ENCODE measurements around the gene DIP2C. TPM values are rescaled to one million over a fixed set of nuclear protein-coding genes. Genes with fewer than 3 reads are reported as not detected.

Gene DIP2C
- total RNA-seq, 3 donors from 2014 or later = 0.20 to 0.27 (median 0.26) TPM

DNA sequence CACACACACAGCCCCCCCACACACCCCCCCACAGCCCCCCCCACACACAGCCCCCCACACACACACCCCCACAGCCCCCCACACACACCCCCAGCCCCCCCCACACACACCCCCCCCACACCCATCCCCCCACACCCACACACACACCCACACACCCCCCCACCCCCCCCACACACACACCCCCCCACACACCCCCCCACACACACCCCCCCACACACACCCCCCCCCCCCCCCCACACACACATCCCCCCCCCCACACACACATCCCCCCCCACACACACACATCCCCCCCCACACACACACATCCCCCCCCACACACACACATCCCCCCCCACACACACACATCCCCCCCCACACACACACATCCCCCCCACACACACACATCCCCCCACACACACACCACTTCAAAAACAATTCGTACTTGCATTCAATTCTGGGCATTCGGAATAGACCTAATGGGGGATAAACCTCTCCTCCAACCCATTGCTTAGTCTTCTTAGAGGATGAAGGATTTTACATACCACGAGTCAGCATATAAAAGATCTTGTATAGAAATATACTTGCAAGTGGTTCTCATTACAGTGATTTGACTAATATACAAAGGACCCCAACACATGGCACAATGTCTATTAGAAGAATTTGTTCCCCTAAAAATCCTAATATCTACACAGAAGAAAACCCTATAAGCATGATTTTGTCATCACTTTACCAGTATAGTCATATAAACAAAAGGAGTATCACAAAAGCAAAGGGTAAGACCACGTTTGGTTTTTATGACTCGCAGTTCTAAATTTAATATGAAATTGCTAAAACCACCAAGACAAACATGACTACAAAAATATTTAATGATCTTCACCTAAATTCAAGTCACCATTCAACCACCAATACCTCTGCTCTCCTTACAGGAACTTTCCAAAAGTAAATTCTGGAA, 80.9 kb downstream of the DIP2C start:
- H3K27me3 Mint-ChIP-seq (ENCODE audit: low read depth) = peaks cover 5% of the 10 kb centered on the region
- peaks cover 7% of the 10 kb centered on the region for H3K9me3 Mint-ChIP-seq
- H3K4me3 Mint-ChIP-seq = no peak overlapping the region
- DNase-seq (no peak), ATAC-seq (peak in 1 of 2 donors; percentile 44)
- peaks cover 2% of the 10 kb centered on the region for H3K36me3 Mint-ChIP-seq (ENCODE audit: insufficient read depth)
- H3K4me1 Mint-ChIP-seq (ENCODE audit: low read depth) = peaks cover 13% of the 10 kb centered on the region

DNA sequence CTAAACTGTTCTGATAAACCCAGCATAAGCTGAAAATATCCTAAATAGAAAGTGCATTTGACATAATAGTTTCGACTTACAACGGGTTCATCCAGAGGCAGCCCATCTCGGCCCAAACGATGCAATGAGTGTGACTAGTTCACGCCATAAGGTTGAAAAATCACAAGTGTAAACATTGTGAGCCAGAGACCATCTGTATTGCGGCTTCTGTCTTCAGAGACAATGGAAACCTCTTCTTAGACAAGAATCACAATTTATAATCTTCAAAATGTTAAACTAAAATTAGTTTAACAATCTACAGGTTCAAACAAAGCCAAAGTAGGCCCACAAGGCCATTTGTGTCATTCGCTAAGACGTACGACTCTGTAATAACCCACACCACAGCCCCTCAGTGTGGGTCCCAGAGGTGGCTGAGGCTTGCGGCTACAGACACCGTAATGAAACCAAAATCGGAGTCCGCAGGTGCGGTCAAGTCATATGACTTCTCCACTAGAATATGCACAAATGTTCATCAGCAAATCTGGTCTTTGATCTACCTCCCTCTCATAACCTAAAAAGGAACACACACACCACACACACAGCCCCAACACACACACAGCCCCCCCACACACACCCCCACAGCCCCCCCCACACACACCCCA, 81.8 kb downstream of the DIP2C start:
- H3K9me3 Mint-ChIP-seq = peaks cover 7% of the 10 kb centered on the region
- no peak overlapping the region for H3K4me3 Mint-ChIP-seq
- H3K4me1 Mint-ChIP-seq (ENCODE audit: low read depth) = peaks cover 13% of the 10 kb centered on the region
- H3K36me3 Mint-ChIP-seq (ENCODE audit: insufficient read depth) = peaks cover 2% of the 10 kb centered on the region
- ATAC-seq (no peak), DNase-seq (no peak)
- H3K27me3 Mint-ChIP-seq (ENCODE audit: low read depth) = peaks cover 5% of the 10 kb centered on the region

DNA sequence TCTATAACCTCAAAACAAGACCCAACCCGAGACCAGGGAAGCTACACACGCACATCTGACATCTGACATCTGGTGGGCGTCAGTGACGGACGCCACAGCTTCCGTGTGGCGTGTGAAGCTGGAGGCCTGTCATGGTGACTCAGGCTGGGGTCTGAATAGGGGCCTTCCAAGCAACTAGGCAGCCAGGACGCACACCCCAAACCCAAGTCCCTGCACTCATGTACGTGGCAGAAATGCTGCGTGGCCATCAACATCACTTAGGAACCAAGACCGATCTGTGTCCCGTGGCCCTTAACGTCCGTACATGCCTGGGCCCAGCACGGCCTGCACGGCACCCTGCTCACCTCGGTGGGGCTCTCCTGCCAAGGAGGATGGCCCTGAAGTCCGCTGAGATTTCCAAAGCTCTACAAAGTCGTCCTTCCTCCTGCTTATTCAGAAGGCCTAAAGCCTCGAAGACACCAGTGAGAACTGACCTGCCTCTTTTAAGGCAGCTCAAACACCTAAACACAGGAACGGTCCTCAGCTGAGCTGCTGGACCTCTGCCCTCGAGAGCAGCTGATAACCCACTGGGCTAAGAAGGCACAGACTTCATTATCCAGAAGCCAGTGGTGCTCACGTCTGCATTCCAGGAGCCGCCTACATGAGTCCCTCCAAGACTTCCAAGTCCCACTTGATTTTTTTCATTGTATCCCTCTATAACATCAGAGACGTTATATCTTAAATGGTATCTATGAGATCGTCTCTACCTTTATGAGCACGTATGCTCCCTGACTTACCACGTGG, 82.5 kb downstream of the DIP2C start:
- Mint-ChIP-seq H3K4me1 (ENCODE audit: low read depth) (peaks cover 13% of the 10 kb centered on the region), H3K9me3 (peaks cover 7% of the 10 kb centered on the region), H3K36me3 (ENCODE audit: insufficient read depth) (peaks cover 2% of the 10 kb centered on the region), H3K27me3 (ENCODE audit: low read depth) (peaks cover 9% of the 10 kb centered on the region), H3K4me3 (no peak overlapping the region)
- no peak for ATAC-seq
- DNase-seq = no peak

DNA sequence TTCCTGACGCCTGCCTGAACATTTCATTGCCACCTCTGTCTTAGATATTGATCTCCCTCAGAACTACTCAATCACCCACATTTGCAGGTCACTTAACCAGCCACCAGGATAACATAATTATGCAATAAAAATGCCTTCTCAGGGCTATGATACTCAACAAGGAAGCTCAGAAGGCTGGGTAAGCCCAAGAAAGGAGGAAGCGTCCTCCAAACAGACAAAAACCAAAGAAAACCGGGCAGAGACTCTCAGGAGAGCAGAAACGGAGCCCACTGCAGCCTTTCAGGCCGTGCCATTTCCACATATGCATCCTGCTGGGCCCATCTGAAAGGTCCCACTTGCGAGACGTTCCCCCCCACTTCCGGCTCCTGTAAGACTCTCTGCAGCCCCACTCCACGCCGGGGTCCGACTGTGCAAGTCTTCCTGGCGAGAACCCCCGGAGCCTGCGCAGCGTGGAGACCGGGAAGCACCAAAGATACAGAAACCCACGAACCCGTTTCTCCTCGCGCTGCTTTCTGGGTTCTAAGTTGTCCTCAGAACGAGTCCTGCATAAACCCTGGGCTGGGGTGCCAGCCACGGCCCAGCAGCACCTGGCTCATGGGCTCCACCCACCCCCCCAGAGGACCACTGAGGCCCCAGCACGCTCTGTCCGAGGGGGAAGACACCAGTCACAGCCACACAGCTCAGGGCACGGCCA, 83.7 kb downstream of the DIP2C start:
- Mint-ChIP-seq H3K4me3 (no peak overlapping the region), H3K27me3 (ENCODE audit: low read depth) (peaks cover 9% of the 10 kb centered on the region), H3K36me3 (ENCODE audit: insufficient read depth) (no peaks in the 10 kb centered on the region), H3K9me3 (no peaks in the 10 kb centered on the region), H3K4me1 (ENCODE audit: low read depth) (peaks cover 8% of the 10 kb centered on the region)
- DNase-seq (no peak), ATAC-seq (no peak)

DNA sequence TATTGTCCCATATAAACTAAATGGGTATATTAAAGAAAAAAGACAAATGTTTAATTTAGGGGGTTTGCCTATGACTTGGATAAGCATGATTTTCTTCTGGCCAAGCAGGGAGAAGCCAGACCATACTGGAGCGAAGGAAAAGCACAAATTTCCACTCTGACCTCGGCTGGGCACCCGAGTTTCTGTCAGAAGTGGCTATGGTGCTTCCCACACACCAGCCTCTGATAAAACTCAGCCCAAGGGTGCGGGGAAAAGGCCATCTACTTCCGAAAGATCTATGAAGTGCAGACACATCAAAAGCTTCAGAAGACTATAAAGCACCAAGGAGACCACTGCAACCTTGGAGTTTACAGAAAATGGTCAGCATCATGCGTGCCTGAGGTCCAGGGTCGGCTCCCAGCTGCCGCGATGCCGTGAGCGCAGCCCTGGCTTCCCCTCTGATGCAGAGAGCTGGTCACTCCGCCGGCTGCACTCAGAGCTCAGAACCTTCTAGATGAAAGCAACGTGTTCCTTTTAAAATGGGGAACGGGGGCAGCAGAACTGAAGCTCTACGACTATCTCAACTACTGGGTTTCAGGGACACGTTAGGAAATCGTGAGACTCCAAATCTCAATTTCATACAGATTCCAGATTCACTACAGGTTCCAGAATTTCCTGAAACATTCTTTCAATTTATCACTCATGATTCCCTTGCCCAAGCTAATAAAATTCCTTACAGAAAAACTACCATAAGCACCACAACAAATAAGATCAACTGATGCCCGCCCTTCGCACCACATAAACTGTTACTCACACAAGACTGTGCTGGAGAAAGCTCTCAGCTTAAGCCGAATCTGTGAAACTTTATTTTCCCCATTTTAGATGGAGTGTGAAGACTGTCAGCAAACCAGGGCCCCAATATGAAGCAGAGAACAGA, 84.5 kb downstream of the DIP2C start:
- H3K4me1 Mint-ChIP-seq (ENCODE audit: low read depth) = peaks cover 8% of the 10 kb centered on the region
- no peaks in the 10 kb centered on the region for H3K9me3 Mint-ChIP-seq
- DNase-seq = no peak
- no peak for ATAC-seq
- H3K27me3 Mint-ChIP-seq (ENCODE audit: low read depth) = peaks cover 12% of the 10 kb centered on the region
- no peak overlapping the region for H3K4me3 Mint-ChIP-seq
- H3K36me3 Mint-ChIP-seq (ENCODE audit: insufficient read depth) = no peaks in the 10 kb centered on the region

DNA sequence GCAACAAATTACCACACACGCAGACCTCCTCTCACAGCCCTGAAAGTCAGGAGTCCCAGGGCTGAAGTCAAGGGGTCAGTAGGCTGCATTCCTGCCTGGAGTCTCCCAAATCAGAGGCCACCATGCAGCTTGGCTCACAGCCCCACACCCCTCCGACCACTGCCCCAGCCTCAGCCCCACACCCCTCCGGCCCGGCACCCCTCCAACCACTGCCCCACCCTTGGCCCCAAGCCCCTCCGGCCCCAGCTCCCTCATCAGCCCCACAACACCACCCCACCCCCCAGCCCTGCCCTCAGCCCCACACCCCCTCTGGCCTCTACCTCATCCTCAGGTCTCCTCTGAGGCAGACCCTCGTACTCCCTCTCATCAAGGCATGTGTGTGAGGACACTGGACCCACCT, 85.7 kb downstream of the DIP2C start:
- peaks cover 18% of the 10 kb centered on the region for H3K27me3 Mint-ChIP-seq (ENCODE audit: low read depth)
- ATAC-seq = no peak
- no peak overlapping the region for H3K4me3 Mint-ChIP-seq
- H3K9me3 Mint-ChIP-seq = no peaks in the 10 kb centered on the region
- H3K4me1 Mint-ChIP-seq (ENCODE audit: low read depth) = peaks cover 2% of the 10 kb centered on the region
- no peak for DNase-seq
- H3K36me3 Mint-ChIP-seq (ENCODE audit: insufficient read depth) = no peaks in the 10 kb centered on the region

DNA sequence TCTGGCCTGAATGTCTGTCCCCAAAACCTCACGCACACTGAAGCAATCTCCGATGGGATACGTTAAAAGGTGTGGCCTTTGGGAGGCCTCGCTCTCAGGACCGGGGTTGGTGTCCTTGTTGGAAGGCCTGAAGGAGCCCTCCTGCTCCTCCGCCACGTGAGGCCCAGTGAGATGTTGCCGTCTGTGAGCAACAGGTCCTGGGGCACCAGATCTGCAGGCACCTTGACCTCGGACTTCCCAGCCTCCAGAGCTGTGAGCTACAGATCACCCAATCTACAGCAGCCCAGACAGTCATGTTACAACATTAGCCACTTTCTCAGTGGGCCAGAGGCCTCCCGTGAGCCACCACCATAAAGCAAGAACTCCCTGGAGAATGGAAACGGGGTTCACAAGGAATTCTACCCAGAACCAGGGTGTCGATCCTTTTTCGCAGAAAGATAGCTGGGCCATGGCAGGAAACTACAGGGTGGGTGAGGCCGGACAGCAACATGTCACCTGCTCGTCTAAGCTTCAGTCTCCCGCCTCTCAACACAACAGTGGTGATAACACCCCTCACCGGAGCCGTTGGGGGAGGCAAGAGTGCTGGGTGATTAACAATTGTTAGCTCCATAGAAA, 87.0 kb downstream of the DIP2C start:
- Mint-ChIP-seq H3K9me3 (no peaks in the 10 kb centered on the region), H3K4me3 (no peak overlapping the region), H3K4me1 (ENCODE audit: low read depth) (no peaks in the 10 kb centered on the region), H3K36me3 (ENCODE audit: insufficient read depth) (no peaks in the 10 kb centered on the region), H3K27me3 (ENCODE audit: low read depth) (peaks cover 21% of the 10 kb centered on the region)
- ATAC-seq = no peak
- DNase-seq = no peak

DNA sequence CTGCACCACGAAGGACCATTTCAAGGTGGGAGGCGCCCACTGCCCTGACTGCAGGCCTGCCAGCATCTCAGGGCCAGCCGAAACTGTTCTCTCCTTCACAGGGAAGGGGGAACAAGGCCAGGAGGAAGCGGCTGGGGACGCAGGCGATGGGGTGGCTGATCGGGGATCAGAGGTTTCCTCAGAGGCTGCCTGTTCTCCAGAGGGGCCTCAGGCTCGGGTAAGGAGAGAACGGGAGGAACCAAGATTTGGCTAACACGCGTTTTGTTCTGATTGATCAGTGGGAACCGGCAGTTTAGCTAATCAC, 87.9 kb downstream of the DIP2C start:
- DNase-seq = no peak
- ATAC-seq = no peak
- Mint-ChIP-seq H3K36me3 (ENCODE audit: insufficient read depth) (no peaks in the 10 kb centered on the region), H3K4me1 (ENCODE audit: low read depth) (no peaks in the 10 kb centered on the region), H3K27me3 (ENCODE audit: low read depth) (peaks cover 21% of the 10 kb centered on the region), H3K4me3 (no peak overlapping the region), H3K9me3 (no peaks in the 10 kb centered on the region)

DNA sequence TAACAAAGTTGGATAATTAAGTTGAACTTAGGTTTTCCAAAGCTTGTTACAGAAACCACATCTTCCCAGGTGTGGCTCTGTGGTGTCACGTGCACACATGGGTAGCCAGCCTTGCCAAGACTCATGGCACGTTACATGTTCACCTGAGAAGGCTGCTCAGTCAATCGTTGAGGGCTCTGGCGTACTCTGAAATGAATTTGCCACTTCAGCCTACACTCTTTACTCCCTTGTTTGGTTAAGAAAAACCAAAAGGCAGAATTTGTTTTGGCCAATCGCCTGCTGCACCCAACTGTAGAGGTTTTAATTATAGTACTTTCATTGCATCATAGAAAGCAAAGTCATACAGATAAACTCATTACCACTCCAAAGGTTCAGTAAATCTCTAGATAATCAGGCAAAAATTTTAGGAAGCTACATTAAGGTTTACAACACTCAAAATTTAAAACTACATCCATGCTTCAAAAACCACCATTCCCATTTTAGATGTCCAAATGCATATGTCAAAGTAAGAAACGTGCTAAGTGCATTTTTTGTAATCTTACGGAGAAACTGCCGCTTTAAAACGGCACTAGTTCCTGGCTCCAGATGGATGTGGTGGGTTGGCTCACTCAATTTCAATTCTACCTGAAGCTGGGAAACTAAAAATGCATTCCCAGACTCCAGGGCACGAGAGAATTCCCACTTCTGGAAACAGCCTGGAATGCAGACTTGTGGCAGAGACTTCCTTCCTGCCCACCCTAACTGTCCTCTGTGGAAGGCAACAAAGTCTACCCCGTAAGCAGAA, 88.4 kb downstream of the DIP2C start:
- no peaks in the 10 kb centered on the region for H3K36me3 Mint-ChIP-seq (ENCODE audit: insufficient read depth)
- H3K27me3 Mint-ChIP-seq (ENCODE audit: low read depth) = peaks cover 21% of the 10 kb centered on the region
- ATAC-seq (no peak), DNase-seq (no peak)
- no peak overlapping the region for H3K4me3 Mint-ChIP-seq
- no peaks in the 10 kb centered on the region for H3K9me3 Mint-ChIP-seq
- no peaks in the 10 kb centered on the region for H3K4me1 Mint-ChIP-seq (ENCODE audit: low read depth)

DNA sequence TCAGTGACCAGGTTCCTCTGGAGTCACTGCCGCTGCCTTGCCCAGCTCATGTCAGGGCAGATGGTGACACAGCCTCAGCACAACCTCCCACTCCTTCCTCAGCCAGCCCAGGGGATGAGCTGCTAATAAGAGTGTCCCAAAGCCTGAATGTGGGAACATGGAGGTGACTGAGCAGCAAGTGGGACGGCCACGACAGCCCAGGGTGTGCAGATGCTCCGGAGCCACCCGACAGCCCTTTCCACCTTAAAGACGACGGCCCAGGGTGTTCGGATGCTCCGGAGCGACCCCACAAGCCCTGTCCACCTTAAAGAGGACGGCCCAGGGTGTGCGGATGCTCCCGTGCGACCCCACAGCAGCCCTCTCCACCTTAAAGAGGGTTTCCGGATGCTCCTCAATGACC, 89.2 kb downstream of the DIP2C start:
- no peak for DNase-seq
- Mint-ChIP-seq H3K36me3 (ENCODE audit: insufficient read depth) (no peaks in the 10 kb centered on the region), H3K27me3 (ENCODE audit: low read depth) (peaks cover 21% of the 10 kb centered on the region), H3K4me3 (no peak overlapping the region), H3K9me3 (no peaks in the 10 kb centered on the region), H3K4me1 (ENCODE audit: low read depth) (no peaks in the 10 kb centered on the region)
- peak in 1 of 2 donors; percentile 7 for ATAC-seq

DNA sequence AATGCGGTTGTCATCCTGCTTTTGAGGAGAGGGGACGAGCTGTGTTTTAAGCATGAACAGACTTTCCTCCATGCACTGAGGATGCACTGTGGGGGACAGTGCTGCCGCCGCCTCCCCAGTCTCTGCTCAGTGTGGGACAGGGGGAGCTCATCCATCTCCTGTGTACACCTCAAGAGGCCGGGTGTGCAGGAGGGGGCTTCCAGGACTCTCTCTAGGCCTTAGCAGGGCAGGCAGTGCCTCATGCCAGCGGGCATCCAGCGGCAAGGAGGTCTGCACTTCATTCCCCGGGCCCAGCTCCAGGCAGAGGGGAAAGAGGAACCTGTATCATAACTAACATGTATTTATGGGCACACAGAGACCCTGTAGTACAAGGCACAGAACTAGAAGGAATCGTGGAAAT, 89.7 kb downstream of the DIP2C start:
- Mint-ChIP-seq H3K36me3 (ENCODE audit: insufficient read depth) (no peaks in the 10 kb centered on the region), H3K27me3 (ENCODE audit: low read depth) (peaks cover 21% of the 10 kb centered on the region), H3K4me1 (ENCODE audit: low read depth) (no peaks in the 10 kb centered on the region), H3K4me3 (no peak overlapping the region), H3K9me3 (no peaks in the 10 kb centered on the region)
- no peak for ATAC-seq
- DNase-seq = no peak

DNA sequence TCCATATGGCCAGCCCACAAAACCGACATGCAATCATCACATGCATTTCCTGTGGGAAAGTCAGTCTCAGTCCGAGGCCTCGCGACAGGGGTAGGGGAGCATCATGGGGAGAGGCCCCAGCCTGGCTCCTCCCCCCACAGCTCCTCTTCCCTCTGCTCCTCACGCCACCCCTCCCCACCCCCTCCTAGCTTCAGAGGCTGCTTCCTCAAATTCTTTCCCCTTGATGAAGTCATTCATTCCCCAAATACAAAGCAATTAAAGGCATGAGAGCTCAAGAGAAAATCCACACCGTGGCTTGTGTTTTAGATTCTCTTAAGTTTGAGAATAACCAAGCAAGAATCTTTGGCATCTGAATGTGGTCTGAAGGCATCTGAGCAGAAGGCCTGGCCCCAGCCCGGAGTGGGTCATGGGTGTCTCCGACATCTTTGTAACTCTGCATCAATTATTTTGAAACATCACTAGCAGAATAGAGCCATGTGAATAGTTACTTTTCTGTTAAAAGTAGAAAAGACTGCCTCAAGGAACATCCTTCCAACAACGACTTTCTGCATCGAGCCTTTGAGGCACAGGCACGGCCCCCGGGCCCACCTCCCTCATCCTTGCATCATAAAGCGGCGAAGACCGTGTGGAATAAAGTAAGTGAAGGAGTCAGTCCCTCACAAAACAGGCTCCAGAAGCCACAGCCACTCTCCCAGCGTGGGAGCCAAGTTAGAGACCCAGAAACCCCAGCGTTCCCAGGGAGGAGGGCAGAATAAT, 90.9 kb downstream of the DIP2C start:
- ATAC-seq = no peak
- Mint-ChIP-seq H3K4me3 (no peak overlapping the region), H3K36me3 (ENCODE audit: insufficient read depth) (no peaks in the 10 kb centered on the region), H3K27me3 (ENCODE audit: low read depth) (peaks cover 18% of the 10 kb centered on the region), H3K9me3 (no peaks in the 10 kb centered on the region), H3K4me1 (ENCODE audit: low read depth) (no peaks in the 10 kb centered on the region)
- DNase-seq = no peak
